Measurements from ENCODE around the gene LRRC53.
A peak's percentile ranks its signal among the peaks of the same experiment; 100 is the strongest.

LRRC53 gene

DNA sequence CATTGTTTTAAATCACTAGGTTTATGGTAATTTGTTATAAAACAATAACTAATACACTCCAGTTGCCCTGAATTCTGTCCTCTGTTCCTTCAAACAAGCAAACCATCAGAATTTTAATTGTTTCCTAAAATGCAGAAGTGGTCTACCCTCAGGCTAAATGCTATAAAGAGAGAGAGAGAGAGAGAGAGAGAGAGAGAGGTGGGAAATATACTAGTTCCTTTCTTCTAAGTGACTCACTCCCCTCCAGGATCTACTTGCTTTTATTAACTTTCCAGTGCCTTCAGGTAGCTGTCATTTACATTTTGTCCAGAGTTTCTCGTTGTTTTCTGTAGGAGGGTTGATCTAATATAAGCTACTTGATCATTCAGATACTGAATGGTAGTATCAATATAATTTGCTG, 26.4 kb downstream of the LRRC53 start:
- DNase-seq = no peak

DNA sequence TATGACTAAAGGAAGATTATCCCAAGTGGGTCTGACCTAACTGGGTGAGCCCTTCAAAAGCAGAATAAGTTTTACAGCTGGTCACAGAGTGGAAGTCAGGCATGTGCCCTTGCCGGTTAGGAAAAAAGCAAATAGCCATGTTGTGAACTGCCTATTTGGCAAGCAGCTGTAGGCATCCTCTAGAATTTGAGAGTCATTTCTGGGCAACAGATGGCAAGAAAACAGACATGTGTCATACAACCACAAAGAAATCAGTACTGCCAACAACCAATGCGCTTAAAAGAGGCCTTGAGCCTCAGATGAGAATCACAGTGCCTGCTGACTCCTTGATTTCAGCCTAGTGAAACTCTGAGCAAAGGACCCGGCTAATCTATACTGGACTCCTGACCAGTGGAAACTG, 26.8 kb downstream of the LRRC53 start:
- no peak for DNase-seq

- DNase-seq = no peak
Measured at GRCh38 chr1:74481607-74482006, 30.8 kb downstream of the LRRC53 start.

GRCh38 chr1:74480068-74480467, 32.3 kb downstream of the LRRC53 start:
- DNase-seq = no peak

GRCh38 chr1:74478979-74479378, 33.4 kb downstream of the LRRC53 start:
- no peak for DNase-seq

- no peak for DNase-seq
Measured at GRCh38 chr1:74474585-74474984, 37.8 kb downstream of the LRRC53 start.

DNA sequence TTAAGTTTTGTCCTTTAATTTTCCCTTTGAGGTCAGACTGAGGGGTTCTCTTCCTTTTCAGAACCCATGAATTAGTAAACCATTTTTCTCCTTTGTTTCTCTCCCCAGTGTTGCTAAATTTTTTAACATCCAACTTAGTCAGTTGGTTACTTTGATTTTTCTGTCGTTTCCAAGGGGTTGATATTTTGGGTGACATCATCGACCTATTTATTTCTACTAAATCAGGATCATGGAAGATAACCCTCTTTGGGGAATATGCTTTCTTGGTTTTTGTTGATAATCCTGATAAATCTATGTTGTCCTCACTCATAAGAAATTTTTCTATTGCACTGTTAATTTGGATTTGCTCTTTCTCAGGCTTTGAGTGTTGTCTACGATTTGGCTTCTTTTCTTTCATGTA, 40.9 kb downstream of the LRRC53 start:
- DNase-seq = no peak

GRCh38 chr1:74470936-74471335, 41.5 kb downstream of the LRRC53 start:
- no peak for DNase-seq

GRCh38 chr1:74470251-74470650, 42.2 kb downstream of the LRRC53 start:
- no peak for DNase-seq

DNA sequence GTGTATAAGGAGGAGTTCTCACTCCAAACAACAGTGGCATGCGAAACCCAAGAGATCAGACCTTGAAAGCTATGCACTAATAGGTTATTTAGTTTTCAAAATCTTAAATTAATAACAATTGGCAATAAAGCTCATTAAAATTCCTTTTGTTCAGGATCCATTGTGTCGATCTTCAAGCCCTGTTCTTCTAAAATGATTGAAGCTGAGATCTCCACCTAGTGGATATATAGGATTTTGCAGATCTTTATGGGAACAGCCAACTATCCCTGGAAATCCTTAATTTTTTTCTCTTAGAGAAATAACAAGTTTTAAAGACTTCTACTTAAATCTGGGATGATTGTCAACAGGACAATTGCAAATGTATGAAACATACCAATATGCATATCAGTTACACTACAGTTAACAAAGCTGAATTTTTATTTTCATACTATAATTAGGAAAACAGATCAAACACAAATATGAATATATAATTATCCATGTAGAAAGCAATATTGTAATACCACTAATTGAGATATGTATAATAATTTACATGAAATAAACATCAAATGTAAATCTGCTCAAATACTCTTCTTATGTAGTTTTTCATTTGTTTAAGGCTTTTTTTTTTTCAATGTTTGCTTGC, 43.3 kb downstream of the LRRC53 start:
- peak; percentile 18 for DNase-seq

DNA sequence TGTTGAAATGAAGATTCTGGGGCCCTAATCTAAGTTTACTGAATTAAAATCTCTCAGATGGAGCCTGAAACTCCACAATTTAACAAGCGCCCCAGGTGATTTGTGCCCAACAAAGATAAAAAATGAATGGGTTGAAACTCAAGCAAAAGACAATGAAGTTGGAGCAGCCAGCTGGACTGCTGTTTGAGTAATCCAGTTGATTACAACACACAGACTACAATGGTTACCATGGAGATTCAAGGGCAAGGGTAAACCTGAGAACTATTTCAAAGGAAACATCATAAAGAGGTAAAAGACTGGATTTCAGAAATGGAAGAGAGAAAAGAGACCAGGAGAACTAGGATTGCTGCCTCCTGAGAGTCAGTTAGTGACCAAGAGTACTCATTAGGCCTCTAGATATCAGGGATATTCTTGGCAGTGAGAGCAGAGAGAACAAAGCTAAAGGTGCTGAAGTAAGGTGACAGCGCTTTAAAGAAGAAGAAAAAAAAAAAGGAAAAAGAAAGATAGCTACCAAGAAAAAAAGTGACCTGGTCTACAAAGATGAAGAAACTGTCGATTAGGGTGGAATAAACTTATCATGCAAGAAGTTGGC, 44.5 kb downstream of the LRRC53 start:
- no peak for DNase-seq

- DNase-seq = no peak
Measured at GRCh38 chr1:74465193-74465681, 47.2 kb downstream of the LRRC53 start.

DNA sequence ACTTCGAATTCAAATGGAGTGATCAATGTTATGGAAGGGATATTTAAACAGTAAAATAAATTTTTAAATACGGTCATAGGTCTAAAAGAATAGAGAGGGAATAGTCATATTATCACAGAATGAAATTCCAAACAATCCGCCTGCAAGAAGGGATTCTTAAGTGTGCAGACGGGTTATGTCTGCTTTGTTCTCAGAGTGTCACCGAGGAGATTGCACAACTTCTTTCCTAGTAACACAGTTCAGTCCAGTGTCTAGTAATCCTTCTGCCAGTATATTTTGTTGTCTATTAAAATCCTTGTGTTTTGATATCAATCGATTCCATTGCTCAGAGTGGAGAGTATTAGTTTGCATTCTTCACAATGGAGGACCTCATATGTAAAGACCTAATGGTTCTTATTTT, 48.4 kb downstream of the LRRC53 start:
- no peak for DNase-seq

GRCh38 chr1:74463333-74463988, 49.0 kb downstream of the LRRC53 start:
- DNase-seq = no peak

DNA sequence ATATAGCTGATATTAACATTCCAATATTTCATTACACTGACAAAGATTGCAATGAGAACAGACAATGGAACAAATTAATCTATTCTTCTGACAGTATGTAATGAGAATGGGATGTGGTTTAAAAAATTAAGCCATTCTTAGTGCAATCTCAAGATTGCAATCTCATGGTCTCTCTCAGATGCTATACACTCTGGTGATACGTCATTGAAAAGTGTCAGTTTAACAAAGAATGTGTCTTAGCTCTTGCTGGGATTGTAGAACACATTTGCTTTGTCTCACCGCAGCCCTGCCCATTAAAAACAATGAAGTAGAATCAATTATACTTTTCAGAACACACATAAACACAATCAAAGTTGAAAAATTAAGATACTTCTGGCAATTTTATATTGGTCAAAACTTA, 55.2 kb downstream of the LRRC53 start:
- DNase-seq = no peak

GRCh38 chr1:74455390-74455789, 57.0 kb downstream of the LRRC53 start:
- no peak for DNase-seq

GRCh38 chr1:74453277-74453676, 59.1 kb downstream of the LRRC53 start:
- no peak for DNase-seq

DNA sequence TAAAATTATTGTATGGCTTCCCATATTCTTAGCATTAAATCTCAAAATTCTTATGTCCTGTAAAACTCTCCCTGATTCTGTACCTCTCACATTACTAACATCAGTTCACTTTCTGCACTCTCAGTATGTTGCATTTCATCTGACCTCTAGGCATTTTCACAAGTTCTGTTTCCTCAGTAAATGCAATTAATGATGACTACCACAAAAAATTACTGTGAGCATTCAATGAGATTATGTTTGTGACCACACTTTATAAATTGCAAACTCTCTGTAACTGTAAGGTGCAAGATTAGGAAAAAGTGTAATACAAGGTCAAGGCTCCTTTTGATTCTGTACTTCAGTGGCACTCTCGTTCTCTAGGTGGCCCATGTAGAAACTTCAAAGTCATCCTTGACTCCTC, 60.4 kb downstream of the LRRC53 start:
- DNase-seq = no peak

DNA sequence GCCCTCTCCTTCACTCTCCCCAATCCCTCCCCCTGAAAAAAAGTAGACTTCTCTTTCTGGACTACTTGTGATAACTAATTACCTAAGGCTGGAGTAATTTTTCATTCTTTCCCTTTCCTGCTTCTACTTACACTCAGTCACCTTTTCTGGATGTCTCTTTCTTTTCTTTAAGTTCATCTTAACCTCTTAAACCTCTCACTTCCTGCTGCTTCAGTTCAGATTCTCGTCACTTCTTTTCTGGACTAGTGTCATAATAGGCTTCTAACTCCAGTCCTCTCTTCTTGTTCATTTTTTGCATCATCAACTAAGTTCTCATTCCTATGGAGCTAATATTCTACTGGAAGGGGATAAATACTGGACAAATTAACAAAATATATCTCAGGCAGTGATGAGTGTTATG, 75.4 kb downstream of the LRRC53 start:
- no peak for DNase-seq

DNA sequence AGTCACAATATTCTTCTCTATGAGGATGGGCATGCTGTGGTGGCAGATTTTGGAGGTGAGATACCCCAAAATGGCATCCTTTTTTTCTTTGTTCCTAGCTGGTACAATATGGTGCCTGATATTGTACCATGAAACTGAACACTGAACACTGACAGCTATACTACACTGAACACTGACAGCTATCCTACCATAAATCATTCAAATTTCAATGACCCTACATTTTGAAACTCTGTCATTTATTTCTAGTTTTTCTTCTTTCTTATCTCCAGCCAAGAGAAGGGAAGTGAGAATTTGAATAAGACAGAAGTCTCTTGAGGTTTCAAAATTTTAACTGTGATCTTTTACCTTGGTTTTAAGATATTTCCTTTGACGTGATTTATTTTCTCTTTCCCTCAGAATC, 76.3 kb downstream of the LRRC53 start:
- no peak for DNase-seq

DNA sequence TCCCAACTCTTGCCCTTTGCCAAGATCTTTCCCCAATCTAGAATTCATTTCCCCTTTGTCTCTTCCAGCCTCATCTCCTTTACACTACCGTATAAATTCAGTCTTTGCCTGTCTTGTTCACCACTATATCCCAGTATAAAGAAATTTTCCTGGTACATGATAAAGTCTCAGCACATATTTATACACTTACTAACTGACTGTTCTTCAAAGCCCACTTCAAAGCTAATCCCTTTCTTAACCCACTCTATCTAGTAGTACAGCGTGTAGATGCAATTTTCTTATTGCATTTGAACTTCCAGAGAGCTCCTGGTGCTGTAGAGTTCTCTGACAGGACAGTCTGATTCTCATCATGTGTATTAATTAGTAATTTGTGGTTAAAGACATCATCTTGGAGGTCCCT, 78.1 kb downstream of the LRRC53 start:
- no peak for DNase-seq

DNA sequence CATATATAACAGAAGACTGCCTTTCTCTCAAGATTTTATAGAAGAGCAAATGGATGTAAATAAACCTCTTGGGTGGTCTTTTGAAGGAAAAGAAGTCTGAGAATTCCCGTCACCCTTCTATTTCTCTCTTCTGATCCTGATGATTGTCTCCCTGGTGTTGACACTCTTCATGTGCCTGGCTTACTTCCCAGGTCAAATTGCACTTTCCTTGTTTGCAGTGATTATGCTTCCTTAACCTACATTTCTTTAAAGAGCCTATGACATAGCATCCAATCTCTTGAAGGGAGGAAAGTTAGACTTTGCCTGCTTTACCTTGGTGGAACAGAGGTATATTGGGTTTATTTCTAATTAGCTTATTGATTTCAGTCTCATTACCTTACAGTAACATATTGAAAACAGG, 80.1 kb downstream of the LRRC53 start:
- DNase-seq = no peak

- no peak for DNase-seq
Measured at GRCh38 chr1:74431531-74431930, 80.9 kb downstream of the LRRC53 start.

DNA sequence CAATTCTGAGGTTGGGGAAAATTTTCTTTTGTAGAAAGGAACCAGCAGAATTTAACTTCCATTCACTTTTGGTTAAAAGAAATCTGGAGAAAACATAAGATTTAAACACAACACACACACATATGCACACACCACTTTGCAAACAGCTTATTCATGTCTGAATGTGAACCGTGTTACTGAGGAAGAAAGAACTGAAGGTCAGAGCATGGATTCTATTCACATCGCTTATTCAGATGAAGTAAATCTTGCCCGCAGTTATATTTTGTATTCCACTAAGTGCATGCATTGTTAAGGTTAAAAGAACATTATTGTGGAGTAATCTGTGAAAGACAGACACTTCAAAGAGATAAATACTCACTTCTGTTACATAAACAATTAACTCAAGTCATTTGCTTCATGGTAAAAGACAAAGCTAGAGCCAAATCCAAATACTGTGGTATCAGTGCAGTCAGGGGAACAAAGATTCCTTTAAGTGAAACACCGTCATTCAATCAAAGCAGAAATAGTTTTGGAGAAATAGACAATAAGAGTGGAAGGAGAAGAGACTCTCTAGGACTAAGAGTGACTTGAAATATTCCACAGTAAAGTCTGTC, 82.0 kb downstream of the LRRC53 start:
- no peak for DNase-seq

Measured in amniotic stem cell (primary cell).